Liver (tissue), 9 donors: ENCODE results near the gene COL27A1. TPM values are rescaled to one million over a fixed set of nuclear protein-coding genes. Genes with fewer than 3 reads are reported as not detected.

Experiments used
- DNase-seq: peaks from one replicate; pipeline ENCODE4 v3.0.0-alpha.2; 2017; ENCODE audit warnings: low spot score
- H3K27ac ChIP-seq, 2 donors: one replicate each; pipeline ENCODE4 v1.7.0; 2013; ENCODE audit warnings: inconsistent platforms in 2 of 2, low read length in 2 of 2, control low read depth in 1 of 2, low read depth in 1 of 2, mild to moderate bottlenecking in 1 of 2
- H3K27me3 ChIP-seq, 4 donors: one replicate each; pipeline versions ENCODE4 v1.6.1 to v1.7.0; 2013; ENCODE audit warnings: low read length in 3 of 4, inconsistent platforms in 1 of 4, mild to moderate bottlenecking in 1 of 4, moderate library complexity in 1 of 4; ENCODE audit not compliant: control insufficient read depth in 4 of 4, insufficient read depth in 4 of 4
- H3K36me3 ChIP-seq, 4 donors: one replicate each; pipeline versions ENCODE4 v1.6.1 to v1.7.0; 2013; ENCODE audit warnings: low read length in 3 of 4, mild to moderate bottlenecking in 3 of 4, low read depth in 1 of 4, moderate library complexity in 1 of 4; ENCODE audit not compliant: control insufficient read depth in 4 of 4, insufficient read depth in 3 of 4
- H3K4me1 ChIP-seq, 4 donors: one replicate each; pipeline versions ENCODE4 v1.6.1 to v1.7.0; 2013; ENCODE audit warnings: low read length in 3 of 4, mild to moderate bottlenecking in 3 of 4, moderate library complexity in 1 of 4; ENCODE audit not compliant: control insufficient read depth in 4 of 4, insufficient read depth in 4 of 4
- H3K4me3 ChIP-seq, 3 donors: one replicate each; pipeline versions ENCODE4 v1.6.1 to v1.7.0; 2013; ENCODE audit warnings: low read length in 3 of 3, control low read depth in 1 of 3, low read depth in 1 of 3, mild to moderate bottlenecking in 1 of 3
- H3K9ac ChIP-seq, 2 donors: one replicate each; pipeline ENCODE4 v1.7.0; 2013; ENCODE audit warnings: low read length in 2 of 2, mild to moderate bottlenecking in 2 of 2, moderate library complexity in 2 of 2, control low read depth in 1 of 2, low read depth in 1 of 2
- H3K9me3 ChIP-seq, 4 donors: one replicate each; pipeline versions ENCODE4 v1.6.1 to v1.7.0; 2013; ENCODE audit warnings: low read length in 3 of 4; ENCODE audit not compliant: control insufficient read depth in 4 of 4
- CTCF ChIP-seq: fragments of 150-350 bp; IDR thresholded peaks from 2 replicates; pipeline ENCODE4 v1.5.1; 2017; ENCODE audit warnings: improper control_type of control experiment, low read depth, low read length; ENCODE audit not compliant: missing input control
- EGR1 ChIP-seq, 2 donors: IDR thresholded peaks; 2 replicates each; pipeline ENCODE4 v1.6.1; 2016 to 2018; ENCODE audit warnings: antibody characterized with exemption in 2 of 2, low read depth in 2 of 2
- FOXA1 ChIP-seq: IDR thresholded peaks from 2 replicates; pipeline ENCODE4 v1.6.1; 2016; ENCODE audit warnings: antibody characterized with exemption
- FOXA2 ChIP-seq: IDR thresholded peaks from 2 replicates; pipeline ENCODE4 v1.6.1; 2016; ENCODE audit warnings: antibody characterized with exemption
- GABPA ChIP-seq, 2 donors: IDR thresholded peaks in 1 of 2; conservative IDR thresholded peaks in 1 of 2; 2 replicates each; pipeline ENCODE4 v1.6.1; 2016; ENCODE audit warnings: antibody characterized with exemption in 2 of 2, mild to moderate bottlenecking in 1 of 2, moderate library complexity in 1 of 2
- HNF4A ChIP-seq, 2 donors: conservative IDR thresholded peaks; 2 replicates each; pipeline ENCODE4 v1.6.1; 2016; ENCODE audit warnings: antibody characterized with exemption in 2 of 2, mild to moderate bottlenecking in 2 of 2
- HNF4G ChIP-seq: IDR thresholded peaks from 2 replicates; pipeline ENCODE4 v1.6.1; 2016; ENCODE audit warnings: antibody characterized with exemption
- JUND ChIP-seq, 2 donors: IDR thresholded peaks; 2 replicates each; pipeline ENCODE4 v1.6.1; 2016; ENCODE audit warnings: antibody characterized with exemption in 2 of 2
- MAX ChIP-seq: IDR thresholded peaks from 2 replicates; pipeline ENCODE4 v1.6.1; 2016; ENCODE audit warnings: antibody characterized with exemption
- RAD21 ChIP-seq, 2 donors: IDR thresholded peaks; 2 replicates each; pipeline ENCODE4 v1.6.1; 2016; ENCODE audit warnings: antibody characterized with exemption in 2 of 2, mild to moderate bottlenecking in 2 of 2
- REST ChIP-seq: IDR thresholded peaks from 2 replicates; pipeline ENCODE4 v1.6.1; 2016; ENCODE audit warnings: antibody characterized with exemption, mild to moderate bottlenecking
- RXRA ChIP-seq, 2 donors: IDR thresholded peaks; 2 replicates each; pipeline ENCODE4 v1.6.1; 2017 to 2018; ENCODE audit warnings: antibody characterized with exemption in 2 of 2, mild to moderate bottlenecking in 1 of 2
- SP1 ChIP-seq: IDR thresholded peaks from 2 replicates; pipeline ENCODE4 v1.6.1; 2018; ENCODE audit warnings: antibody characterized with exemption, mild to moderate bottlenecking
- YY1 ChIP-seq: IDR thresholded peaks from 2 replicates; pipeline ENCODE4 v1.6.1; 2016; ENCODE audit warnings: antibody characterized with exemption, mild to moderate bottlenecking
- ZBTB33 ChIP-seq: IDR thresholded peaks from 2 replicates; pipeline ENCODE4 v1.6.1; 2016; ENCODE audit warnings: antibody characterized with exemption
- WGBS: extraction: QIAGEN DNeasy Blood & Tissue Kit; methylation state at CpG from one replicate; pipeline ENCODE4 v1.1.7; 2013; 5-methylcytosine and 5-hydroxymethylcytosine counted together
- polyA plus RNA-seq, 2 donors: library from polyadenylated mRNA; stranded (reverse) in 1 of 2; unstranded in 1 of 2; fragments of 200-250 nt in 1 of 2; fragments of >200 nt in 1 of 2; fragmentation: Nextera tagmentation in 1 of 2; extraction: Ambion mirVana in 1 of 2; gene quantifications; one replicate each; pipeline versions ENCODE4 v1.2.1 to v1.2.3, GENCODE V29; 2013 to 2015
- total RNA-seq, 2 donors: library from RNA; depleted of rRNA; stranded (reverse); fragments of >200 nt; gene quantifications; one replicate each; pipeline ENCODE4 v1.2.3, GENCODE V29; 2014
- donor health status: healthy.
- donor health status: healthy.
- donor health status: healthy.
- donor health status: healthy.
- donor health status: healthy.

Gene COL27A1
- total and polyA plus RNA-seq, 4 donors: 7.0 to 20.4 (median 12.0) TPM

- no peak overlapping the region for H3K27ac ChIP-seq
- H3K27me3 ChIP-seq: no peaks in the 10 kb centered on the region
- no peak overlapping the region for H3K9ac ChIP-seq
- TF ChIP-seq JUND (IDR thresholded peaks at IDR 0.05): no peak
- H3K9me3 ChIP-seq: no peaks in the 10 kb centered on the region
- no peak overlapping the region for H3K4me3 ChIP-seq
- DNase-seq: no peak
- 92% methylated on average over 11 of the region's 11 CpGs for WGBS
- H3K36me3 ChIP-seq: peaks cover 0 to 11% (median 5%) of the 10 kb centered on the region in 4 donors
- peaks cover 7 to 28% (median 21%) of the 10 kb centered on the region in 4 donors for H3K4me1 ChIP-seq
These were observed 93.0 kb downstream of the COL27A1 start for GRCh38 chr9:114248299-114248707.

GRCh38 chr9:114249424-114250234, 94.3 kb downstream of the COL27A1 start:
- Histone ChIP-seq H3K27ac (peak overlapping the region in 1 of 2 donors; percentile 15), H3K36me3 (peaks cover 0 to 13% (median 6%) of the 10 kb centered on the region in 4 donors), H3K4me3 (no peak overlapping the region), H3K9me3 (no peaks in the 10 kb centered on the region), H3K4me1 (peaks cover 7 to 28% (median 21%) of the 10 kb centered on the region in 4 donors), H3K9ac (no peak overlapping the region), H3K27me3 (no peaks in the 10 kb centered on the region)
- TF ChIP-seq FOXA1 (peak; percentile 19), CTCF (no peak)
- 74% methylated on average over 21 of the region's 21 CpGs for WGBS
- no peak for DNase-seq

- no peak for DNase-seq
- H3K27ac ChIP-seq: peak overlapping the region; percentile 15 to 23
- no peaks in the 10 kb centered on the region for H3K27me3 ChIP-seq
- no peak overlapping the region for H3K9ac ChIP-seq
- H3K4me3 ChIP-seq: no peak overlapping the region
- H3K9me3 ChIP-seq: no peaks in the 10 kb centered on the region
- peaks cover 0 to 17% (median 6%) of the 10 kb centered on the region in 4 donors for H3K36me3 ChIP-seq
- TF ChIP-seq YY1 (peak; percentile 22), HNF4G (no peak), RAD21 (IDR thresholded peaks at IDR 0.05) (peak in 1 of 2 donors; percentile 40)
- 37% methylated on average over 13 of the region's 13 CpGs for WGBS
- H3K4me1 ChIP-seq: peaks cover 7 to 28% (median 21%) of the 10 kb centered on the region in 4 donors
These were observed 94.9 kb downstream of the COL27A1 start for GRCh38 chr9:114250235-114250568.

GRCh38 chr9:114250648-114251047, 95.3 kb downstream of the COL27A1 start:
- peak overlapping the region in 1 of 2 donors; percentile 23 for H3K27ac ChIP-seq

More at GRCh38 chr9:114250648-114251047, 95.3 kb downstream of the COL27A1 start:
- Histone ChIP-seq H3K36me3 (peaks cover 0 to 15% (median 5%) of the 10 kb centered on the region in 4 donors), H3K4me3 (no peak overlapping the region), H3K27me3 (no peaks in the 10 kb centered on the region), H3K4me1 (peaks cover 7 to 28% (median 21%) of the 10 kb centered on the region in 4 donors), H3K9ac (no peak overlapping the region), H3K9me3 (no peaks in the 10 kb centered on the region)
- no peak for DNase-seq
- 60% methylated on average over 3 of the region's 3 CpGs for WGBS
- TF ChIP-seq FOXA2 (no peak), MAX (no peak), RAD21 (IDR thresholded peaks at IDR 0.05) (no peak), EGR1 (IDR thresholded peaks at IDR 0.05; ENCODE audit: low read depth in 2 of 2) (no peak), HNF4A (conservative IDR thresholded peaks at IDR 0.05) (peak in 1 of 2 donors; percentile 33), RXRA (IDR thresholded peaks at IDR 0.05) (peak in 1 of 2 donors; percentile 30), REST (no peak), FOXA1 (no peak), JUND (IDR thresholded peaks at IDR 0.05) (no peak), ZBTB33 (no peak), GABPA (IDR thresholded peaks at IDR 0.05 in 1 of 2, conservative IDR thresholded peaks at IDR 0.05 in 1 of 2) (no peak), SP1 (no peak)
